GM12878 (cell line): Measurements from ENCODE around the gene SRC. TPM values are rescaled to one million over a fixed set of nuclear protein-coding genes. Genes with fewer than 3 reads are reported as not detected.

Source experiments
- ATAC-seq: fragments of 200-7000 bp; cut with Tn5 transposase; 3 replicates; pipeline ENCODE4 v1.9.1; 2020; ENCODE audit warnings: mild to moderate bottlenecking, moderate library complexity
- BruUV-seq: library from RNA; stranded (reverse); fragments of 400-500 nt; replicated peaks from 2 replicates; lab custom pipeline; 2021; lab: Mats Ljungman, UMichigan
- CTCF ChIA-PET: fragments of 300-600 bp; sonication (Branson Sonifier 250); formaldehyde crosslinking; extraction: SDS; loops from one replicate; lab custom pipeline; 2021; ENCODE audit warnings: inconsistent platforms; lab: Yijun Ruan, JAX
- POLR2A ChIA-PET: fragments of 350-600 bp; formaldehyde crosslinking; extraction: SDS; loops from one replicate; lab custom pipeline; 2021; ENCODE audit warnings: inconsistent platforms; lab: Charles Lee
- RAD21 ChIA-PET: fragments of 300-600 bp; sonication (Branson Sonifier 250); formaldehyde crosslinking; loops from one replicate; lab custom pipeline; 2023; ENCODE audit warnings: antibody characterized with exemption; ENCODE audit not compliant: unreplicated experiment; lab: Charles Lee
- SMC1A ChIA-PET: fragments of 300-600 bp; sonication (Branson Sonifier 250); formaldehyde crosslinking; loops from one replicate; lab custom pipeline; 2023; ENCODE audit not compliant: unreplicated experiment, uncharacterized antibody; lab: Charles Lee
- DNase-seq: peaks from one replicate; pipeline ENCODE4 v3.0.0-alpha.2; 2011; ENCODE audit warnings: low read depth, low spot score
- FAIRE-seq: peaks from 3 replicates; lab custom pipeline; 2011; peaks lifted over from hg19 to GRCh38; lab: Jason Lieb, UNC
- H2AFZ ChIP-seq: 2 replicates; pipeline ENCODE4 v1.6.0; 2011; ENCODE audit warnings: low read depth, low read length, control low read depth; ENCODE audit not compliant: control insufficient read depth
- H3K27ac ChIP-seq: 2 replicates; pipeline ENCODE4 v1.5.1; 2011; ENCODE audit warnings: control low read depth; ENCODE audit not compliant: control insufficient read depth, insufficient read depth
- H3K27me3 ChIP-seq, 2 experiments: replicated peaks in 1 of 2; 2 replicates each; pipeline versions ENCODE4 v1.6.0 to v1.6.1; 2011; ENCODE audit warnings: low read length in 1 of 2; ENCODE audit not compliant: control insufficient read depth in 2 of 2, insufficient read depth in 2 of 2
- H3K36me3 ChIP-seq, 2 experiments: 2 replicates each; pipeline ENCODE4 v1.5.1; 2011; ENCODE audit warnings: low read length in 1 of 2; ENCODE audit not compliant: control insufficient read depth in 2 of 2, insufficient read depth in 2 of 2
- H3K4me1 ChIP-seq: 2 replicates; pipeline ENCODE4 v1.6.1; 2011; ENCODE audit warnings: mild to moderate bottlenecking, low read length, moderate library complexity, mixed read lengths; ENCODE audit not compliant: control insufficient read depth, insufficient read depth
- H3K4me2 ChIP-seq: 2 replicates; pipeline ENCODE4 v1.6.0; 2011; ENCODE audit warnings: control low read depth; ENCODE audit not compliant: control insufficient read depth, insufficient read depth
- H3K4me3 ChIP-seq: fragments of 200-600 bp; sonication (generic); 2 replicates; pipeline ENCODE4 v1.5.1; 2016
- H3K79me2 ChIP-seq: 2 replicates; pipeline ENCODE4 v1.6.0; 2011; ENCODE audit warnings: low read length; ENCODE audit not compliant: control insufficient read depth, insufficient read depth
- H3K9ac ChIP-seq: 2 replicates; pipeline ENCODE4 v1.8.0; 2011; ENCODE audit warnings: low read length, control low read depth, mixed read lengths; ENCODE audit not compliant: control insufficient read depth, insufficient read depth
- H3K9me3 ChIP-seq: replicated peaks from 3 replicates; pipeline ENCODE4 v1.5.1; 2011; ENCODE audit warnings: mild to moderate bottlenecking, low read length; ENCODE audit not compliant: control insufficient read depth, insufficient read depth
- H4K20me1 ChIP-seq: 2 replicates; pipeline ENCODE4 v1.6.0; 2011; ENCODE audit not compliant: control insufficient read depth, insufficient read depth
- BHLHE40 ChIP-seq, 2 experiments: fragments of 450-650 bp in 1 of 2; IDR thresholded peaks; 2 replicates each; pipeline ENCODE4 v1.6.1; 2011 to 2017; ENCODE audit warnings: low read depth in 2 of 2, borderline replicate concordance in 1 of 2, improper control_type of control experiment in 1 of 2, low read length in 1 of 2, mild to moderate bottlenecking in 1 of 2
- CREB1 ChIP-seq: IDR thresholded peaks from 2 replicates; pipeline ENCODE4 v1.6.1; 2012; ENCODE audit warnings: low read depth, mild to moderate bottlenecking, inconsistent platforms
- HDAC2 ChIP-seq: fragments of 200-600 bp; sonication (generic); IDR thresholded peaks from 2 replicates; pipeline ENCODE4 v1.6.1; 2017
- IKZF2 ChIP-seq, 2 experiments: fragments of 450-650 bp; IDR thresholded peaks; 2 replicates each; pipeline ENCODE4 v1.6.1; 2017; ENCODE audit warnings: mild to moderate bottlenecking in 2 of 2, moderate library complexity in 2 of 2
- NKRF ChIP-seq: fragments of 450-650 bp; conservative IDR thresholded peaks from 2 replicates; pipeline ENCODE4 v1.6.1; 2017; ENCODE audit warnings: mild to moderate bottlenecking, moderate library complexity
- POLR2A ChIP-seq: IDR thresholded peaks from 2 replicates; pipeline ENCODE4 v1.6.1; 2011; ENCODE audit warnings: low read depth, mild to moderate bottlenecking, low read length
- RAD21 ChIP-seq: IDR thresholded peaks from 2 replicates; pipeline ENCODE4 v1.6.1; 2011; ENCODE audit warnings: mild to moderate bottlenecking, low read depth, low read length, moderate library complexity; ENCODE audit not compliant: insufficient read depth
- RBBP5 ChIP-seq: fragments of 200-600 bp; sonication (generic); conservative IDR thresholded peaks from 2 replicates; pipeline ENCODE4 v1.6.1; 2016
- REST ChIP-seq: IDR thresholded peaks from 2 replicates; pipeline ENCODE4 v1.6.1; 2012; ENCODE audit warnings: mild to moderate bottlenecking, low read depth, low read length
- SREBF1 ChIP-seq: IDR thresholded peaks from 2 replicates; pipeline ENCODE4 v1.6.1; 2012; ENCODE audit warnings: mild to moderate bottlenecking, low read length
- ZNF384 ChIP-seq: IDR thresholded peaks from 2 replicates; pipeline ENCODE4 v1.6.1; 2012; ENCODE audit warnings: low read depth, mild to moderate bottlenecking, low read length, improper control_type of control experiment, borderline replicate concordance
- ZNF622 ChIP-seq: fragments of 450-650 bp; IDR thresholded peaks from 2 replicates; pipeline ENCODE4 v1.6.1; 2017; ENCODE audit warnings: mild to moderate bottlenecking, inconsistent platforms
- ZSCAN29 ChIP-seq: fragments of 450-650 bp; IDR thresholded peaks from 2 replicates; pipeline ENCODE4 v1.6.1; 2017; ENCODE audit warnings: mild to moderate bottlenecking, moderate library complexity
- WGBS: methylation state at CpG from one replicate; pipeline ENCODE4 v1.1.6; 2016; ENCODE audit warnings: low lambda C conversion rate; ENCODE audit not compliant: insufficient replicate concordance, insufficient coverage; ENCODE audit errors: missing lambda C conversion rate; 5-methylcytosine and 5-hydroxymethylcytosine counted together
- in situ Hi-C: fragments of 300-500 bp; cut with MboI; formaldehyde crosslinking; loops from 9 replicates; pipeline ENCODE4 v1.14.3; 2018; ENCODE audit warnings: mixed read lengths
- intact Hi-C: fragments of 100-400 bp; cut with micrococcal nuclease; formaldehyde crosslinking; loops from one replicate; pipeline ENCODE4 v1.14.2; 2022; ENCODE audit not compliant: unreplicated experiment
- polyA plus RNA-seq, 11 experiments: library from polyadenylated mRNA; depleted of rRNA in 4 of 11; unstranded in 6 of 11; stranded (reverse) in 5 of 11; fragments of >200 nt; fragmentation: Nextera tagmentation in 4 of 11; fragmentation: Illumina TruSeq in 1 of 11; extraction: Ambion mirVana in 4 of 11; extraction: Trizol in 1 of 11; gene quantifications; 1 replicate in 1 of 11; 2 replicates in 10 of 11; pipeline versions ENCODE4 v1.2.1 to v1.2.3, GENCODE V29; 2011 to 2016; ENCODE audit warnings: inconsistent platforms in 2 of 11, missing spikeins in 2 of 11, low read depth in 1 of 11
- total RNA-seq, 4 experiments: library from RNA; depleted of rRNA in 3 of 4; stranded (reverse); fragments of >200 nt in 3 of 4; fragmentation: Illumina TruSeq in 1 of 4; extraction: Trizol in 1 of 4; gene quantifications; 2 replicates each; pipeline versions ENCODE4 v1.2.1 to v1.2.3, GENCODE V29; 2013 to 2021
- TF ChIP-seq, protein P1 (sequence below): IDR thresholded peaks from 2 replicates; pipeline ENCODE4 v1.6.1; 2011; ENCODE audit warnings: borderline replicate concordance, low read depth, mild to moderate bottlenecking, moderate library complexity, low read length; ENCODE audit not compliant: insufficient read depth, poor library complexity, severe bottlenecking

Gene SRC
- total and polyA plus RNA-seq, 10 of the 15 experiments (the other 5 are each of a cell fraction or from before 2014, with no cell fraction given): 0.60 to 71.3 (median 27.2) TPM

DNA sequence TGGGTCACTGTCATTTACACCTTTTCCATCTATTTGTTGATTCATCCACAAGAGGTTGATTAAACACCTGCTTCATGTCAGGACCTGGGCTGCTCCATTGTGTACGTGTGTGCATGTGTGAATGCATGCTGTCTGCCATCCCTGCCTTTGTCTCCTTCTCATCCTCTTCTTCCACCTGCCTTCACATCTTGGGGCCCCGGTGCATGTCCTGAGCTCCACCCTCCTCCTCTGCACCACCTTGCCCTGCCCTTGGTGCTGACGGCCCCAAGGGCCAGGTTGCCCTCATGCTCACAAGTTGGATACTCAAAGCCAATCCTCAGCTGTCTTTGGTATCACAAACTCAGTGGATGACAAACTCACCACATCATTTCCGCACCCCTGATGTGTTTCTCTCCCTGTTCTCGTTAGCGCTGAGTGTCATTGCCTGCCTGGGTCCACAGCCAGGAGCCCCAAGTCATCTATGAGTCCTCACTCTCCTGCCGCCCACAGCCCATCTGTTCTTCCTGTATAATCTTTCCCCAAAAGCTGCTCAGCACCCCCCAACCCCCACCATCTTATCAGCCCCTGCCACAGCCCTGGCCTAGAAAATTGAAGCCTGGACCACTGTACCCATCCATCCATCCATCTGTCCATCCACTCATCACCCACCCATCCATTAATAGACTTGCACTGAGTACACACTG lies 85.0 kb downstream of the SRC start:
- Histone ChIP-seq H3K27ac (no peak overlapping the region), H3K4me2 (no peak overlapping the region), H3K9me3 (no peaks in the 10 kb centered on the region), H2AFZ (no peak overlapping the region), H3K79me2 (no peaks in the 10 kb centered on the region), H3K36me3 (no peaks in the 10 kb centered on the region), H3K9ac (no peak overlapping the region), H3K27me3 (peaks cover 0 to 5% of the 10 kb centered on the region in 2 experiments; a peak in 2 of 4 replicates), H4K20me1 (no peaks in the 10 kb centered on the region), H3K4me3 (no peak overlapping the region), H3K4me1 (no peaks in the 10 kb centered on the region)
- CTCF ChIA-PET: no interaction called here
- no peak for FAIRE-seq
- 57% methylated on average over 7 of the region's 7 CpGs for WGBS
- RAD21 ChIA-PET: no interaction called here
- intact Hi-C loops (no loop called here), in situ Hi-C loops (no loop called here)
- DNase-seq: no peak
- POLR2A ChIA-PET: no interaction called here
- TF ChIP-seq POLR2A: no peak
- TF ChIP-seq ZNF384: no peak
- no peak for TF ChIP-seq HDAC2
- TF ChIP-seq CREB1: no peak
- no peak for TF ChIP-seq SREBF1
- TF ChIP-seq BHLHE40 (IDR thresholded peaks at IDR 0.05; ENCODE audit: borderline replicate concordance in 1 of 2, low read depth in 2 of 2, low read length in 1 of 2): no peak
- TF ChIP-seq ZNF622: no peak
- TF ChIP-seq RAD21: no peak
- no peak for TF ChIP-seq IKZF2 (IDR thresholded peaks at IDR 0.05)
- no peak for TF ChIP-seq REST
- no peak for TF ChIP-seq RBBP5
- TF ChIP-seq ZSCAN29: no peak
- no peak for TF ChIP-seq NKRF
- TF ChIP-seq, protein P1, sequence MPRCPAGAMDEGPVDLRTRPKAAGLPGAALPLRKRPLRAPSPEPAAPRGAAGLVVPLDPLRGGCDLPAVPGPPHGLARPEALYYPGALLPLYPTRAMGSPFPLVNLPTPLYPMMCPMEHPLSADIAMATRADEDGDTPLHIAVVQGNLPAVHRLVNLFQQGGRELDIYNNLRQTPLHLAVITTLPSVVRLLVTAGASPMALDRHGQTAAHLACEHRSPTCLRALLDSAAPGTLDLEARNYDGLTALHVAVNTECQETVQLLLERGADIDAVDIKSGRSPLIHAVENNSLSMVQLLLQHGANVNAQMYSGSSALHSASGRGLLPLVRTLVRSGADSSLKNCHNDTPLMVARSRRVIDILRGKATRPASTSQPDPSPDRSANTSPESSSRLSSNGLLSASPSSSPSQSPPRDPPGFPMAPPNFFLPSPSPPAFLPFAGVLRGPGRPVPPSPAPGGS: no peak
- SMC1A ChIA-PET: no interaction called here
- BruUV-seq: no TSS peak
- ATAC-seq: no peak
